GM21423 (cell line): ENCODE data around the gene PRSS2.

Experiments
- ATAC-seq: cut with Tn5 transposase; IDR thresholded peaks from one replicate; pipeline ENCODE4 v1.9.1; 2021; ENCODE audit warnings: mild to moderate bottlenecking, moderate library complexity; ENCODE audit not compliant: unreplicated experiment

The PRSS2 gene

GRCh38 chr7:142800088-142800487, 29.3 kb downstream of the PRSS2 start:
- ATAC-seq: no peak

GRCh38 chr7:142800699-142801260, 30.0 kb downstream of the PRSS2 start:
- no peak for ATAC-seq

DNA sequence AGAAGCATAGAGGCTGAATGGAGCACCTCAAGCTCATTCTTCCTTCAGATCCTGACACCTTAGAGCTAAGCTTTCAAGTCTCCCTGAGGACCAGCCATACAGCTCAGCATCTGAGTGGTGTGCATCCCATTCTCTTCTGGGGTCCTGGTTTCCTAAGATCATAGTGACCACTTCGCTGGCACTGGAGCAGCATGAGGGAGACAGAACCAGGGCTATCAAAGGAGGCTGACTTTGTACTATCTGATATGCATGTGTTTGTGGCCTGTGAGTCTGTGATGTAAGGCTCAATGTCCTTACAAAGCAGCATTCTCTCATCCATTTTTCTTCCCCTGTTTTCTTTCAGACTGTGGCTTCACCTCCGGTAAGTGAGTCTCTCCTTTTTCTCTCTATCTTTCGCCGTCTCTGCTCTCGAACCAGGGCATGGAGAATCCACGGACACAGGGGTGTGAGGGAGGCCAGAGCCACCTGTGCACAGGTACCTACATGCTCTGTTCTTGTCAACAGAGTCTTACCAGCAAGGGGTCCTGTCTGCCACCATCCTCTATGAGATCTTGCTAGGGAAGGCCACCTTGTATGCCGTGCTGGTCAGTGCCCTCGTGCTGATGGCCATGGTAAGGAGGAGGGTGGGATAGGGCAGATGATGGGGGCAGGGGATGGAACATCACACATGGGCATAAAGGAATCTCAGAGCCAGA, 31.0 kb downstream of the PRSS2 start:
- ATAC-seq: no peak

DNA sequence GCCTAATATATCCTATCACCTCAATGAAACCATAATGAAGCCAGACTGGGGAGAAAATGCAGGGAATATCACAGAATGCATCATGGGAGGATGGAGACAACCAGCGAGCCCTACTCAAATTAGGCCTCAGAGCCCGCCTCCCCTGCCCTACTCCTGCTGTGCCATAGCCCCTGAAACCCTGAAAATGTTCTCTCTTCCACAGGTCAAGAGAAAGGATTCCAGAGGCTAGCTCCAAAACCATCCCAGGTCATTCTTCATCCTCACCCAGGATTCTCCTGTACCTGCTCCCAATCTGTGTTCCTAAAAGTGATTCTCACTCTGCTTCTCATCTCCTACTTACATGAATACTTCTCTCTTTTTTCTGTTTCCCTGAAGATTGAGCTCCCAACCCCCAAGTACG, 31.5 kb downstream of the PRSS2 start:
- no peak for ATAC-seq

GRCh38 chr7:142803901-142804300, 33.1 kb downstream of the PRSS2 start:
- ATAC-seq: no peak

GRCh38 chr7:142804728-142805207, 34.0 kb downstream of the PRSS2 start:
- no peak for ATAC-seq

DNA sequence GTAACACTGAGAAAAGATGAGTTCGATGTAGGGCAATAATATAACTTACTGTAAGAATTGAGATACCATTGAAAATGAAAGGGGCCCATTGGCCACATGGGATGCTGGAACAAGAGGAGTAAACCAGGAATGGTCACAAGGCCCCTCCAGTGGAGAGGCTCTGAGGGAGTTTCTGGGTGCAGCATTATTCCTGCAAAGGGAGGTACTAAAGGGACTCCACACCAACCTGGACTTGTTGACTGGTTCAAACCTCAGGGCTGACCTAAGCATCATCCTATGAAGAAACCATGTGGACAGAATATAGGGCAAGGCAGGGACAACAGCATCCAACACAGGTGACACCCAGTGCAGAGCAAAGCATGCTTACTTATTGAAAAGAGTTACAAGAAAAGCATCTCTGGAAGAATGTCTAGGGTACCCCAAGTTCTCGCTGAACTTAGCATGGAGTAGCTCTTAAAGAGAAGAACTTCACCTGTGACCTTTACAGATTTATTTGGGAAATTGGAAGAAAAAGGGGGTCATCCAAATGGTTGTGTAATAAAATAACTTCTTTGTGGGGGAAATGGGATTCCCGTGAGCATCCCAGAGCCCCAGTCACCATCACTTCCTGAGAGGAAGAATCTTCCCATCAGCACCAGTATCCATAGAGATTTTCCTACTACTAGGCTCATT, 34.7 kb downstream of the PRSS2 start:
- no peak for ATAC-seq

DNA sequence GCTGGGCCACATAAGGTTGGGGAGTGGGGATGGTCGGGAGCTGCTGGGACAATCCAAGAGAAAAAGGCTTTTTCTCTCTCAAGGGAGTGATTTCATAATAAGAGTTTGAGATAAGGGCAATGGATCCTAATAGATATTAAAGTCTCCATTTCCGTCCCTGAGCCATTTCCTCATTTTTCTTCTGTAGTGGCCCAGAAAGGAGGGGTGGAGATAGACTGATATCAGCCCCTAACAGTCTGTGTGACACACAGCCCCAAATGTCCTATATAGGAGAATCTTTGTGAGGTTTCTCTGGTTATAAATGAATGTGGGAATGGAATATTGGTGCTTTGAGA, 35.2 kb downstream of the PRSS2 start:
- ATAC-seq: no peak

DNA sequence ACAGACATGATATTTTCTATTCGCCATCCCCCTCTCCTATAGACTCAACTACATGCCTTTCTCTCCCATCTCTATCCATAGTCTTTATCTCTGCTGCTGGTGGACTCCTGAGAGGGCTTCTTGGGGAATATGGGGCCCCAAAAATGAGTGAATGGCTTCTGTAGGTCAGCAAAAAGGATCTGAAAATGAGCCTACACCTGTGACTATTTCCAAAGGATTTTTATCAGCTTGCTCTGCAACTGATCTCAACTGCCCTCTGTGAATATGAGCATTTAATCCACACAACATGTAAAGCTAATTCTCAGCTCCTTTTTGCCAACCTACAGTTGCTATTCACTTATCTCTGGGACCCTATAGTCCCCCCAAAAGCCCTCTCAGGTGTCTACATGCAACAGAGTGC, 36.2 kb downstream of the PRSS2 start:
- no peak for ATAC-seq

DNA sequence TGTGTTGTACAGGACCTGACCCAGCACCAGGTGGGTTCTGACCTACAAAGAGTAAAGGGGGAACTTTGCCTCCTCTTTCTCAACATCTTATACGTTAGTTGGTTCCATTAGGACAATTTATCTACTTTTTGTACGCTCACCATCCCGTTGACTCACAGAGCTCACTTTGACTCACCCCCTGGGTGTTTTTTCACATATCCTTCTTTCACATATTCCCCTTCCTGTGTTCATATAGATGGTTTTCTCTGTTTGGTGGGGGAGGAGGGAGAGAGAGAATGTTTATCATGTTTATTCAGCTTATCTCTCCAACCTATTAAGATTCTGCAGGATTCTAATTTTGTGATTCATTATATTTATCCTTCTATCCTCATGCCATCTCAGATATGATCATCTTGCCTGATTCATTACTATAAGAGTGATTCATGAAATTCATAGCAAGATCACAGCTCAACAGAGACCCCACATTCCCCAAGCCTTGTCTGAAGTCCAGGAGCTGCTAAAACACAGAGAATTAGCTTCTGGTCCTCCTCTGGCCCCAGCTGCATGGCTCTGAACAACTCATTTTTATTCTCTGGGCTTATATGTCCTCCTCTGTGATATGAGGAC, 37.2 kb downstream of the PRSS2 start:
- ATAC-seq: no peak

DNA sequence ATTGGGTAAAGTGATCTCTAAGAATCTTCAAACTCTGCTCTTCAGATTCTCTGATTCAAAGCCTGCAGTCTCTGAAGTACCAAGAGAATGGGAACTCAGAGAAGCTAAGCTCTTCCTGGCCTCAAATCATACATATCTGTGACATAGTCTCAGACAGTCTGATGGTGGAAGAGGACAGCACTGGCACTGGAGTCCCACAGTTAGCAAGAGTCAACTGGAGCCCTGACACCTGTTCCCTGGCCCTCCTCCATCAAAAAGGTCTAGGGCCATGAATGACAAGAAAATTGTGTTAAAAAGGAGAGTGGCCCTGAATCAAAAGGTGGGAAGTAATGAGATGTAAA, 37.7 kb downstream of the PRSS2 start:
- peak; percentile 20 for ATAC-seq

GRCh38 chr7:142808802-142809583, 38.2 kb downstream of the PRSS2 start:
- peak; percentile 87 for ATAC-seq

DNA sequence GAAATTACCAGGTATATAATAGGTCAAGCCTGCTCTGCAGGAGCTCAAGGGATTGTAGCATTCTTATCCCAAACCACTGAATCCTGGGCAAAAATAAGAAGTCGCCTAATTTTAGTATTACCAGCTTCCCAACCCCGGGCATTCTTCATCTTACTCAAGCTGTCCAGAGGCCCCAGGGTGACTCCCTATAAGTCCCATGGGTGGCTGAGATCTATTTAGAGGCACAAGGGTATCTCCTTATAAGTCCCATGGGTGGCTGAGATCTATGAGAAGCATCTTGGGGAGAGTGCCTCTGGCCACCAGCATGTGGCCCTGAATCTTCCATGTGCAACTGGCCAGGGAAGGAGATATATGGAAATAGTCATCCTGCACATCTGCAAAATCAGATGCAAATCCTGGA, 38.9 kb downstream of the PRSS2 start:
- ATAC-seq: no peak

DNA sequence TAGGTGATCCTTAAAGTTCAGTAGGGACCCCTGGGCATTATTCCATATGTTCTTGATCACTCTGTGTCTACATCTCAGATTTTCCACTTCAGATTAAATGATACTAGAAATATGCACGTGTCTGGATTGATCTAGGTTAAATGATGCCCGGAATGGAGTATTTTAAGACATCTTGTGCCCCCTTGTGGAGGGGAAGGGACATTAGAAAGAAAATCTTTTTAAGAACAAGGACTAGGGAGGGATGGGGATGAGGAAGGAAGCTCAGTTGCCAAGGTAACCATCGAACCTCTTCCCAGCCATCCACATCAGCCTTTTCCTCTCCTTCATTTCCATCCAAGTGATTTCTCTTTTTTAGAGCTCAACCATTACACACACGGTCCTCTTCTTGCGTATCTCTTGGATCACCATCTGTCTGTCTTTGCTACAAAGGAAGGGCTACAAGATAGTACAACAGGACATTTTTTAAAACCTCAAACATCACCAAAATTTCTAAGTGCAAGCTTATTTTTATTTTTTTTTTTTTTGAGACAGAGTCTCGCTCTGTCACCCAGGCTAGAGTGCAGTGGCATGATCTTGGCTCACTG, 40.5 kb downstream of the PRSS2 start:
- no peak for ATAC-seq

- ATAC-seq: no peak
Measured at GRCh38 chr7:142812437-142813215, 41.9 kb downstream of the PRSS2 start.

DNA sequence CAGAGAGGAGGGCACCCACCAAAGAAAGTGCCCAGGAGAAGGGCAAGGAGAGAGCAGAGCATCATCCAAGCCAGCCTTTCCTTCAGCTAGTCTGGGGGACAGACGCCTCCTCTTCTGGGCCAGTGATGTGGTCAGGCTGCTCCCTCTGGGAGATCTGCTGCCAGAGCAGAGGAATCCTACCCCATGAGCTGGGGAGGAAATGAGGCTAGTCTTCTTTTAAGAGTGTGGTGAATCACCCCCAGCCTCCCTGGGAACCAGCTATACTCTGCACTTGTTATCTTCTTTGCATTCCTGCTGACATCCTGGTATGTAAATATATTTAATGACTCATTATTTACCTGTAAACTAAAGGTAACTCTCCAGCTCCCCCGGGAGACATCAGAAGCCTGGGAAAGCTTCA, 42.5 kb downstream of the PRSS2 start:
- no peak for ATAC-seq

- ATAC-seq: no peak
Measured at GRCh38 chr7:142813699-142814098, 42.9 kb downstream of the PRSS2 start.

- no peak for ATAC-seq
Measured at GRCh38 chr7:142814451-142814850, 43.7 kb downstream of the PRSS2 start.

DNA sequence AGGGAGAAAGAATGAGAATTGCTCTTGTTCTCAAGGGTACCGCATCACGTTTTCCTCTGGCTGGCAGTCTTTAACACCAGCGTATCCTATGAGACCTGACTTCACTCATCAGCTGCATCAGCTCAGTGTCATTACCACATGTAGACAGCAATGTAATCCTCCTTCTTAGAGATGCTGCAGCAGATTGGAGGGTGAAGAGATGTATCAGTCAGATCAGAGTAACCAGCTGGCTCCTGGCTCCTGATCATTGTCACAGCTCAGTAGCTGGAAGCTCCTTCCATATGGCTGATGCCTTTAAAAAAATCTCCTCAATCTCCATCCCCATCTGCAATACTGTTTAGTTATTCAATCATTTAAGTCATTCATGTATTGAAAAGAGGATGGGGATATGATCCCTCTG, 44.4 kb downstream of the PRSS2 start:
- no peak for ATAC-seq

DNA sequence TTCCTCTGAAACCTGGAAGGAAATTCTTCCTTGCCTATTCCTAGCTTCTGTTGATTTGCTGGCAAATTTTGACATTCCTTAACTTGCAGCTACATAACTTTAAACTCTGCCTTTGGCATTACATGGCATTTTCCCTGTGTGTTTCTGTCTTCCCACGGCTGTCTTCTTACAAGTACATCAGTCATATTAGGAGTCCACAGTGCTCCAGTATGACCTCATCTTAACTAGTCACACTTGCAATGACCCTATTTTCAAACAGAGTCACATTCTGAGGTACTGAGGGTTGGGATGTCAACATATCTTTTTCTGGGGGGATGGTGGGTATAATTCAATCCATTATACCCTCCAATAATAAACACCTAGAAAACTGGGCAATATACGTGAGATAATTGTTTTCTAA, 46.7 kb downstream of the PRSS2 start:
- no peak for ATAC-seq
